CD4-positive, alpha-beta T cell treated with Interleukin-17A for 4 hours (primary cell): ENCODE results near the gene UST.
"Not testable (repeated sequence)": the region's sequence is repeated elsewhere in the genome, so short reads cannot be mapped to it uniquely, and the experiment has no call there.

Experiments
- DNase-seq: peaks from one replicate; pipeline ENCODE4 v3.0.0-alpha.2; 2020; ENCODE audit warnings: mixed read lengths

The UST gene

GRCh38 chr6:148736774-148737412, 9.9 kb upstream of the UST start:
- no peak for DNase-seq

GRCh38 chr6:148737806-148738205, 9.0 kb upstream of the UST start:
- DNase-seq, result no peak

- no peak for DNase-seq
Observed at GRCh38 chr6:148738946-148739821, 7.6 kb upstream of the UST start.

- no peak for DNase-seq
Observed at GRCh38 chr6:148739822-148740128, 7.1 kb upstream of the UST start.

- no peak for DNase-seq
Observed at GRCh38 chr6:148743476-148743875, 3.4 kb upstream of the UST start.

GRCh38 chr6:148745926-148746325, 904 bp upstream of the UST start:
- DNase-seq, result no peak

GRCh38 chr6:148747145-148747470, 278 bp downstream of the UST start:
- DNase-seq, result peak; percentile 33

- DNase-seq, result peak; percentile 65
Observed at GRCh38 chr6:148747471-148748165, 788 bp downstream of the UST start.

- no peak for DNase-seq
Observed at GRCh38 chr6:148749674-148750073, 2.8 kb downstream of the UST start.

GRCh38 chr6:148750838-148751792, 4.3 kb downstream of the UST start:
- no peak for DNase-seq

GRCh38 chr6:148751793-148752170, 5.0 kb downstream of the UST start:
- DNase-seq, result no peak

GRCh38 chr6:148755379-148755778, 8.5 kb downstream of the UST start:
- not testable (repeated sequence) for DNase-seq

- no peak for DNase-seq
Observed at GRCh38 chr6:148757944-148758480, 11.2 kb downstream of the UST start.

- no peak for DNase-seq
Observed at GRCh38 chr6:148758492-148758891, 11.7 kb downstream of the UST start.

GRCh38 chr6:148760258-148760534, 13.4 kb downstream of the UST start:
- no peak for DNase-seq

GRCh38 chr6:148760568-148761526, 14.0 kb downstream of the UST start:
- peak; percentile 42 for DNase-seq

GRCh38 chr6:148761527-148762011, 14.7 kb downstream of the UST start:
- peak; percentile 21 for DNase-seq

- no peak for DNase-seq
Observed at GRCh38 chr6:148762231-148762630, 15.4 kb downstream of the UST start.

GRCh38 chr6:148764259-148765020, 17.6 kb downstream of the UST start:
- DNase-seq, result not testable (repeated sequence)
